Measurements from ENCODE around the gene ITGA11.

DNA sequence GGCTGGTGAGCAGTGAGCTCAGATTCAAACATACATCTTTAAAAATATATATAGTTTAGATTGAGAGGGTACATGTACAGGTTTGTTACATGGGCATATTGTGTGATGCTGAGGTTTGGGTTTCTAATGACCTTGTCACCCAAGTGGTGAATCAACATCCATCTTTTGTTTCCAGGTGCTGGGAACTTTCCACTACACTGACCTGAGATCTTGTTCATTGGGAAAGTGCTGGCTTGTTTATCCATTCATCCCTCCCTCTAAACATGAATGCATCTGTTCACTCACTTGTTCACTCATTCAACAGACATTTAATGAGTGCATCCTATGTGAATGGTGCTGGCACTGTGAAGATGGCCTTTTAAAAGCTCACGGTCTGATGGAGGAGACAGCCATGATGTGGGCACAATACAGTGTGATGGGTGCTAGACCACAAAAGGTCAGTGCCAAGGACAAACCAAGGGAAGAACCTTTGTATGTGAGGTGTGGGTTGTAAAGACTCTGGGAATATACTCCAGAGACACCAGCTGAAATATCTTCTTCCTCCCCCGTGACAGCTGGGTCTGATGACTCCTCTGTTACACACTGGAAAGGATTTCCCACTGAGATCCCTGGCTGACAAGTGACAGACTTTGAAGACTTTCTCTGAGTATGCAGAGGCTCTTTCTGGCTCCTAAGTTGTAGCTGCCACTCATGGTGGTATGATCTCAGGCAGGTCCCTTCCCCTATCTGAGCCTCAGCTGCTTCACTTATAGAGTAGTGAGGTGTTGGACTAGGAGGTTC, 16.2 kb upstream of the ITGA11 start:
- TF ChIP-seq, protein P1, sequence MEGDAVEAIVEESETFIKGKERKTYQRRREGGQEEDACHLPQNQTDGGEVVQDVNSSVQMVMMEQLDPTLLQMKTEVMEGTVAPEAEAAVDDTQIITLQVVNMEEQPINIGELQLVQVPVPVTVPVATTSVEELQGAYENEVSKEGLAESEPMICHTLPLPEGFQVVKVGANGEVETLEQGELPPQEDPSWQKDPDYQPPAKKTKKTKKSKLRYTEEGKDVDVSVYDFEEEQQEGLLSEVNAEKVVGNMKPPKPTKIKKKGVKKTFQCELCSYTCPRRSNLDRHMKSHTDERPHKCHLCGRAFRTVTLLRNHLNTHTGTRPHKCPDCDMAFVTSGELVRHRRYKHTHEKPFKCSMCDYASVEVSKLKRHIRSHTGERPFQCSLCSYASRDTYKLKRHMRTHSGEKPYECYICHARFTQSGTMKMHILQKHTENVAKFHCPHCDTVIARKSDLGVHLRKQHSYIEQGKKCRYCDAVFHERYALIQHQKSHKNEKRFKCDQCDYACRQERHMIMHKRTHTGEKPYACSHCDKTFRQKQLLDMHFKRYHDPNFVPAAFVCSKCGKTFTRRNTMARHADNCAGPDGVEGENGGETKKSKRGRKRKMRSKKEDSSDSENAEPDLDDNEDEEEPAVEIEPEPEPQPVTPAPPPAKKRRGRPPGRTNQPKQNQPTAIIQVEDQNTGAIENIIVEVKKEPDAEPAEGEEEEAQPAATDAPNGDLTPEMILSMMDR (IDR thresholded peaks at IDR 0.05 in 8 of 11, conservative IDR thresholded peaks at IDR 0.05 in 3 of 11) = no peak
- TF ChIP-seq POLR2A (IDR thresholded peaks at IDR 0.05) = no peak

All from spleen (tissue), 7 donors.